ENCODE data around the gene BAZ1B. TPM values are rescaled to one million over a fixed set of nuclear protein-coding genes. Genes with fewer than 3 reads are reported as not detected.

BAZ1B gene
- total RNA-seq, 4 donors from 2014 or later: 27.9 to 36.7 (median 29.6) TPM

GRCh38 chr7:73517241-73517995 lies 4.7 kb downstream of the BAZ1B start:
- Histone ChIP-seq H3K27me3 (no peaks in the 10 kb centered on the region), H3K36me3 (peaks cover 19% of the 10 kb centered on the region), H3K27ac (no peak overlapping the region), H3K9me3 (no peaks in the 10 kb centered on the region), H3K4me1 (peaks cover 38% of the 10 kb centered on the region), H3K4me3 (no peak overlapping the region)
- DNase-seq (ENCODE audit: low spot score in 2 of 2): peak in 1 of 2 donors; percentile 40
- TF ChIP-seq POLR2A (IDR thresholded peaks at IDR 0.05) (no peak), POLR2AphosphoS5 (IDR thresholded peaks at IDR 0.05) (no peak), CTCF (IDR thresholded peaks at IDR 0.05) (no peak)
- WGBS: 90% methylated on average over 6 of the region's 6 CpGs

GRCh38 chr7:73515178-73515577 lies 6.9 kb downstream of the BAZ1B start:
- Histone ChIP-seq H3K36me3 (peaks cover 25% of the 10 kb centered on the region), H3K9me3 (no peaks in the 10 kb centered on the region), H3K27ac (no peak overlapping the region), H3K27me3 (no peaks in the 10 kb centered on the region), H3K4me3 (no peak overlapping the region), H3K4me1 (peaks cover 24% of the 10 kb centered on the region)
- no peak for DNase-seq (ENCODE audit: low spot score in 2 of 2)
- 94% methylated on average over 3 of the region's 3 CpGs for WGBS
- TF ChIP-seq EP300 (IDR thresholded peaks at IDR 0.05) (no peak), CTCF (IDR thresholded peaks at IDR 0.05) (no peak), POLR2AphosphoS5 (IDR thresholded peaks at IDR 0.05) (no peak), POLR2A (IDR thresholded peaks at IDR 0.05) (no peak)

- 78% methylated on average over 8 of the region's 8 CpGs for WGBS
- no peak overlapping the region for H3K27ac ChIP-seq
- no peak overlapping the region for H3K4me3 ChIP-seq
- H3K9me3 ChIP-seq: no peaks in the 10 kb centered on the region
- DNase-seq (ENCODE audit: low spot score in 2 of 2): peak in 1 of 2 donors; percentile 57
- H3K27me3 ChIP-seq: no peaks in the 10 kb centered on the region
- peaks cover 3% of the 10 kb centered on the region for H3K4me1 ChIP-seq
- no peak for TF ChIP-seq POLR2AphosphoS5 (IDR thresholded peaks at IDR 0.05)
- H3K36me3 ChIP-seq: peaks cover 54% of the 10 kb centered on the region
Observed at GRCh38 chr7:73512018-73512780, 9.9 kb downstream of the BAZ1B start.

- no peaks in the 10 kb centered on the region for H3K9me3 ChIP-seq
- no peak overlapping the region for H3K27ac ChIP-seq
- peak in 1 of 2 donors; percentile 35 for DNase-seq (ENCODE audit: low spot score in 2 of 2)
- H3K4me1 ChIP-seq: no peaks in the 10 kb centered on the region
- no peak overlapping the region for H3K4me3 ChIP-seq
- WGBS: 42% methylated on average over 5 of the region's 5 CpGs
- TF ChIP-seq POLR2A (IDR thresholded peaks at IDR 0.05): no peak
- no peak for TF ChIP-seq POLR2AphosphoS5 (IDR thresholded peaks at IDR 0.05)
- TF ChIP-seq EP300 (IDR thresholded peaks at IDR 0.05): no peak
- no peak for TF ChIP-seq CTCF (IDR thresholded peaks at IDR 0.05)
- peaks cover 66% of the 10 kb centered on the region for H3K36me3 ChIP-seq
- H3K27me3 ChIP-seq: no peaks in the 10 kb centered on the region
Observed at GRCh38 chr7:73509463-73509862, 12.6 kb downstream of the BAZ1B start.

GRCh38 chr7:73507556-73507955 lies 14.5 kb downstream of the BAZ1B start:
- 94% methylated on average over 2 of the region's 2 CpGs for WGBS
- Histone ChIP-seq H3K36me3 (peaks cover 81% of the 10 kb centered on the region), H3K4me3 (no peak overlapping the region), H3K4me1 (no peaks in the 10 kb centered on the region), H3K27ac (no peak overlapping the region), H3K9me3 (no peaks in the 10 kb centered on the region), H3K27me3 (no peaks in the 10 kb centered on the region)
- peak in 1 of 2 donors; percentile 21 for DNase-seq (ENCODE audit: low spot score in 2 of 2)
- no peak for TF ChIP-seq CTCF (IDR thresholded peaks at IDR 0.05)
- TF ChIP-seq POLR2A (IDR thresholded peaks at IDR 0.05): no peak
- TF ChIP-seq EP300 (IDR thresholded peaks at IDR 0.05): no peak
- no peak for TF ChIP-seq POLR2AphosphoS5 (IDR thresholded peaks at IDR 0.05)
